ENCODE data around the gene PDLIM5.

PDLIM5 gene

GRCh38 chr4:94701631-94702300, 250.0 kb downstream of the PDLIM5 start:
- DNase-seq (ENCODE audit: low spot score) = no peak

- no peak for DNase-seq (ENCODE audit: low spot score)
Observed at GRCh38 chr4:94711635-94712034, 259.9 kb downstream of the PDLIM5 start.

GRCh38 chr4:94714365-94715160, 262.8 kb downstream of the PDLIM5 start:
- no peak for DNase-seq (ENCODE audit: low spot score)

- no peak for DNase-seq (ENCODE audit: low spot score)
Observed at GRCh38 chr4:94715726-94716125, 264.0 kb downstream of the PDLIM5 start.
